K562 (cell line): Measurements from ENCODE around the gene PEX19. TPM values are rescaled to one million over a fixed set of nuclear protein-coding genes. Genes with fewer than 3 reads are reported as not detected.
A peak's percentile ranks its signal among the peaks of the same experiment; 100 is the strongest.

ENCODE experiments used
- CREB1 ChIP-seq, 2 experiments: sonication (generic) in 1 of 2; formaldehyde crosslinking in 1 of 2; IDR thresholded peaks; 2 replicates each; pipeline versions ENCODE4 v1.6.1 to v1.8.0; 2012 to 2022; ENCODE audit warnings: inconsistent platforms in 1 of 2, mild to moderate bottlenecking in 1 of 2, missing genetic modification reagents in 1 of 2, moderate library complexity in 1 of 2
- EHMT2 ChIP-seq: fragments of 450-650 bp; IDR thresholded peaks from 2 replicates; pipeline ENCODE4 v1.6.1; 2018; ENCODE audit warnings: antibody characterized with exemption
- MECOM ChIP-seq: fragments of 250-450 bp; sonication (Bioruptor Pico); IDR thresholded peaks from 2 replicates; pipeline ENCODE4 v1.8.0; 2022; ENCODE audit warnings: inconsistent platforms
- NCOR1 ChIP-seq: fragments of 450-650 bp; IDR thresholded peaks from 2 replicates; pipeline ENCODE4 v1.6.1; 2016; ENCODE audit warnings: mild to moderate bottlenecking, moderate library complexity
- NR3C1 ChIP-seq: sonication (generic); formaldehyde crosslinking; IDR thresholded peaks from 2 replicates; pipeline ENCODE4 v1.8.1; 2022; ENCODE audit warnings: missing genetic modification reagents
- SIN3A ChIP-seq, 2 experiments: fragments of 150-350 bp in 1 of 2; IDR thresholded peaks; 2 replicates each; pipeline ENCODE4 v1.6.1; 2011 to 2016; ENCODE audit warnings: borderline replicate concordance in 2 of 2, low read depth in 2 of 2, low read length in 2 of 2, mild to moderate bottlenecking in 2 of 2, moderate library complexity in 2 of 2; ENCODE audit not compliant: control insufficient read depth in 1 of 2
- TBL1XR1 ChIP-seq, 2 experiments: IDR thresholded peaks; 2 replicates each; pipeline ENCODE4 v1.6.1; 2012; ENCODE audit warnings: improper control_type of control experiment in 2 of 2, low read length in 2 of 2, mild to moderate bottlenecking in 1 of 2
- USF1 ChIP-seq: sonication (generic); formaldehyde crosslinking; IDR thresholded peaks from 2 replicates; pipeline ENCODE4 v1.9.0; 2022; ENCODE audit warnings: mild to moderate bottlenecking, missing genetic modification reagents
- ZMIZ1 ChIP-seq, 2 experiments: fragments of 150-350 bp in 1 of 2; IDR thresholded peaks; 2 replicates each; pipeline ENCODE4 v1.6.1; 2012 to 2016; ENCODE audit warnings: low read depth in 2 of 2, low read length in 2 of 2, mild to moderate bottlenecking in 1 of 2, moderate library complexity in 1 of 2
- polyA plus RNA-seq, 8 experiments: library from polyadenylated mRNA; depleted of rRNA in 4 of 8; stranded (reverse) in 5 of 8; unstranded in 3 of 8; fragments of >200 nt; fragmentation: Nextera tagmentation in 2 of 8; fragmentation: Illumina TruSeq in 1 of 8; extraction: Ambion mirVana in 2 of 8; extraction: Trizol in 1 of 8; gene quantifications; 2 replicates each; pipeline versions ENCODE4 v1.2.1 to v1.2.3, GENCODE V29; 2011 to 2014; ENCODE audit warnings: inconsistent platforms in 1 of 8, missing spikeins in 1 of 8
- total RNA-seq, 7 experiments: library from RNA; depleted of rRNA in 6 of 7; stranded (reverse); fragments of >200 nt in 6 of 7; fragmentation: Illumina TruSeq in 2 of 7; extraction: Trizol in 2 of 7; gene quantifications; 2 replicates each; pipeline versions ENCODE4 v1.2.1 to v1.2.3, GENCODE V29; 2011 to 2021; ENCODE audit warnings: low replicate concordance in 1 of 7
- TF ChIP-seq, protein P1 (sequence below): conservative IDR thresholded peaks from 2 replicates; pipeline ENCODE4 v1.6.1; 2011; ENCODE audit warnings: low read depth, mild to moderate bottlenecking, low read length; ENCODE audit not compliant: control insufficient read depth
- TF ChIP-seq, protein P2 (sequence below), 2 experiments: fragments of 450-650 bp; conservative IDR thresholded peaks; 2 replicates each; pipeline ENCODE4 v1.6.1; 2017; ENCODE audit warnings: mild to moderate bottlenecking in 2 of 2, moderate library complexity in 2 of 2
- TF ChIP-seq, protein P3 (sequence below), 2 experiments: fragments of 450-650 bp; IDR thresholded peaks; 2 replicates each; pipeline ENCODE4 v1.6.1; 2018; ENCODE audit warnings: mild to moderate bottlenecking in 2 of 2, low read depth in 1 of 2; ENCODE audit not compliant: partially characterized antibody in 2 of 2

The PEX19 gene
- total and polyA plus RNA-seq, 9 of the 15 experiments (the other 6 are each of a cell fraction or from before 2014, with no cell fraction given) = 32.5 to 103 (median 59.8) TPM

GRCh38 chr1:160261893-160262794 is 22.8 kb downstream of the PEX19 start, which contains the start of gene DCAF8 (continued):
- TF ChIP-seq ZMIZ1 (IDR thresholded peaks at IDR 0.05; ENCODE audit: low read depth in 2 of 2, low read length in 2 of 2) = peak in 1 of 2 experiments; percentile 46; a peak in 1 of 4 replicates
- peak; percentile 72 to 73; a peak in 1 of 4 replicates for TF ChIP-seq SIN3A (IDR thresholded peaks at IDR 0.05; ENCODE audit: borderline replicate concordance in 2 of 2, control insufficient read depth in 1 of 2, low read depth in 2 of 2, low read length in 2 of 2)
- TF ChIP-seq CREB1 (IDR thresholded peaks at IDR 0.05) = peak; percentile 25; the same call in 1 of the 2 replicates
- peak; percentile 42; the same call in 1 of the 2 replicates for TF ChIP-seq CREB1 (CRISPR knock-in tag; IDR thresholded peaks at IDR 0.05)
- TF ChIP-seq, protein P1, sequence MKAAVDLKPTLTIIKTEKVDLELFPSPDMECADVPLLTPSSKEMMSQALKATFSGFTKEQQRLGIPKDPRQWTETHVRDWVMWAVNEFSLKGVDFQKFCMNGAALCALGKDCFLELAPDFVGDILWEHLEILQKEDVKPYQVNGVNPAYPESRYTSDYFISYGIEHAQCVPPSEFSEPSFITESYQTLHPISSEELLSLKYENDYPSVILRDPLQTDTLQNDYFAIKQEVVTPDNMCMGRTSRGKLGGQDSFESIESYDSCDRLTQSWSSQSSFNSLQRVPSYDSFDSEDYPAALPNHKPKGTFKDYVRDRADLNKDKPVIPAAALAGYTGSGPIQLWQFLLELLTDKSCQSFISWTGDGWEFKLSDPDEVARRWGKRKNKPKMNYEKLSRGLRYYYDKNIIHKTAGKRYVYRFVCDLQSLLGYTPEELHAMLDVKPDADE = peak; percentile 81; the same call in 1 of the 2 replicates
- TF ChIP-seq, protein P2, sequence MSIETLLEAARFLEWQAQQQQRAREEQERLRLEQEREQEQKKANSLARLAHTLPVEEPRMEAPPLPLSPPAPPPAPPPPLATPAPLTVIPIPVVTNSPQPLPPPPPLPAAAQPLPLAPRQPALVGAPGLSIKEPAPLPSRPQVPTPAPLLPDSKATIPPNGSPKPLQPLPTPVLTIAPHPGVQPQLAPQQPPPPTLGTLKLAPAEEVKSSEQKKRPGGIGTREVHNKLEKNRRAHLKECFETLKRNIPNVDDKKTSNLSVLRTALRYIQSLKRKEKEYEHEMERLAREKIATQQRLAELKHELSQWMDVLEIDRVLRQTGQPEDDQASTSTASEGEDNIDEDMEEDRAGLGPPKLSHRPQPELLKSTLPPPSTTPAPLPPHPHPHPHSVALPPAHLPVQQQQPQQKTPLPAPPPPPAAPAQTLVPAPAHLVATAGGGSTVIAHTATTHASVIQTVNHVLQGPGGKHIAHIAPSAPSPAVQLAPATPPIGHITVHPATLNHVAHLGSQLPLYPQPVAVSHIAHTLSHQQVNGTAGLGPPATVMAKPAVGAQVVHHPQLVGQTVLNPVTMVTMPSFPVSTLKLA (conservative IDR thresholded peaks at IDR 0.05) = peak in 1 of 2 experiments; percentile 66; a peak in 3 of 4 replicates
- 0 out of 4 replicates have a peak, but pooled peaks of 1 of the 2 experiments have one; percentile 6 for TF ChIP-seq TBL1XR1 (IDR thresholded peaks at IDR 0.05; ENCODE audit: low read length in 2 of 2)
- TF ChIP-seq MECOM (CRISPR knock-in tag) = no peak
- TF ChIP-seq EHMT2 = peak; percentile 62
- TF ChIP-seq NCOR1 = 0 out of 2 replicates have a peak, but pooled peaks have one; percentile 16
- peak; percentile 47; the same call in 1 of the 2 replicates for TF ChIP-seq USF1 (CRISPR knock-in tag)
- TF ChIP-seq, protein P3, sequence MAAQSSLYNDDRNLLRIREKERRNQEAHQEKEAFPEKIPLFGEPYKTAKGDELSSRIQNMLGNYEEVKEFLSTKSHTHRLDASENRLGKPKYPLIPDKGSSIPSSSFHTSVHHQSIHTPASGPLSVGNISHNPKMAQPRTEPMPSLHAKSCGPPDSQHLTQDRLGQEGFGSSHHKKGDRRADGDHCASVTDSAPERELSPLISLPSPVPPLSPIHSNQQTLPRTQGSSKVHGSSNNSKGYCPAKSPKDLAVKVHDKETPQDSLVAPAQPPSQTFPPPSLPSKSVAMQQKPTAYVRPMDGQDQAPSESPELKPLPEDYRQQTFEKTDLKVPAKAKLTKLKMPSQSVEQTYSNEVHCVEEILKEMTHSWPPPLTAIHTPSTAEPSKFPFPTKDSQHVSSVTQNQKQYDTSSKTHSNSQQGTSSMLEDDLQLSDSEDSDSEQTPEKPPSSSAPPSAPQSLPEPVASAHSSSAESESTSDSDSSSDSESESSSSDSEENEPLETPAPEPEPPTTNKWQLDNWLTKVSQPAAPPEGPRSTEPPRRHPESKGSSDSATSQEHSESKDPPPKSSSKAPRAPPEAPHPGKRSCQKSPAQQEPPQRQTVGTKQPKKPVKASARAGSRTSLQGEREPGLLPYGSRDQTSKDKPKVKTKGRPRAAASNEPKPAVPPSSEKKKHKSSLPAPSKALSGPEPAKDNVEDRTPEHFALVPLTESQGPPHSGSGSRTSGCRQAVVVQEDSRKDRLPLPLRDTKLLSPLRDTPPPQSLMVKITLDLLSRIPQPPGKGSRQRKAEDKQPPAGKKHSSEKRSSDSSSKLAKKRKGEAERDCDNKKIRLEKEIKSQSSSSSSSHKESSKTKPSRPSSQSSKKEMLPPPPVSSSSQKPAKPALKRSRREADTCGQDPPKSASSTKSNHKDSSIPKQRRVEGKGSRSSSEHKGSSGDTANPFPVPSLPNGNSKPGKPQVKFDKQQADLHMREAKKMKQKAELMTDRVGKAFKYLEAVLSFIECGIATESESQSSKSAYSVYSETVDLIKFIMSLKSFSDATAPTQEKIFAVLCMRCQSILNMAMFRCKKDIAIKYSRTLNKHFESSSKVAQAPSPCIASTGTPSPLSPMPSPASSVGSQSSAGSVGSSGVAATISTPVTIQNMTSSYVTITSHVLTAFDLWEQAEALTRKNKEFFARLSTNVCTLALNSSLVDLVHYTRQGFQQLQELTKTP (IDR thresholded peaks at IDR 0.05; ENCODE audit: low read depth in 1 of 2, partially characterized antibody in 2 of 2) = peak in 1 of 2 experiments; percentile 53
- TF ChIP-seq NR3C1 = no peak
